ENCODE measurements around the gene AKR1C8.

DNA sequence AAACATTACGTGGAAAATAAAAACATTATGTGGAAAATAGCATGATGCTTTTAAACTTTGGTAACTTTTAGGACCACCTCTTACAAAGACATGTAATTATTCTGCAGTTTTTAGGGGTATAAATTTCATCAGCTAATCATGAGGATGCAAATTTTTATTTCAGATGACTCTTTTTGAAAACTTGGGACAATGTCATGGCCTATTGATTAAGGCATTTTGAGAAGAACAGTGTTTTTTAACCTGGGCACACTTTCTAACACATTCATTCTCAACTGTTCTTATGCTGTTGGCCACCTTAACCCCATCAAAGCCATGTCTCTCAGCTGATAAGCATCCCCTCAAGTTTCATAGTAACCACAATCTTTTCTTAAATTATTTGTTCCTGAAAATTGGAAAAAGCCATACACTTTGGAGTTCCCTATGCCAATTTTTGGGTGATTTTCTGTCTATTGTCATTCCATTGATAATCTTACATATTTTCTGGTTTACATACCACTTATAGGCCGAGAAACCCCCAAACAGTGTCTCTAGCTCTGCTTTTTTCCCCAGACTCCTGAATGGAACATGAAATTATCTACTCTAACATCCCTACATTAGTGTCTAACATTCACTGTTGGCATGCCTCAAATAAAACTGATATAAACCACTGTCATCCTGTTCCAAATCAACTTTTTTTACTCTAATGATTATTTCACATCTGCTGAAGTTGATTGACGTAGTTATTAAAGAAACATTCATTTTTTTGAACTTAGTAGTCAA is 76.1 kb downstream of the AKR1C8 start:
- TF ChIP-seq CTCF (IDR thresholded peaks at IDR 0.05; ENCODE audit: extremely low read depth in 1 of 2, insufficient read depth in 1 of 2, low read depth in 1 of 2, low read length in 2 of 2): no peak
- TF ChIP-seq EZH2 (IDR thresholded peaks at IDR 0.05; ENCODE audit: borderline replicate concordance, low read depth, low read length, severe bottlenecking): no peak
- no peak for TF ChIP-seq POLR2A (IDR thresholded peaks at IDR 0.05; ENCODE audit: low read depth, low read length)
- no peak for TF ChIP-seq POLR2AphosphoS5 (IDR thresholded peaks at IDR 0.05; ENCODE audit: insufficient read depth, low read depth, low read length)
- TF ChIP-seq JUN (IDR thresholded peaks at IDR 0.05; ENCODE audit: borderline replicate concordance, insufficient read depth, insufficient read length, low read depth): no peak
- TF ChIP-seq, protein P1, sequence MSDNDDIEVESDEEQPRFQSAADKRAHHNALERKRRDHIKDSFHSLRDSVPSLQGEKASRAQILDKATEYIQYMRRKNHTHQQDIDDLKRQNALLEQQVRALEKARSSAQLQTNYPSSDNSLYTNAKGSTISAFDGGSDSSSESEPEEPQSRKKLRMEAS (IDR thresholded peaks at IDR 0.05; ENCODE audit: insufficient read depth, insufficient read length): no peak
- TF ChIP-seq MYC (IDR thresholded peaks at IDR 0.05; ENCODE audit: low read depth, low read length): no peak
